Common myeloid progenitor, CD34-positive (primary cell): Measurements from ENCODE around the gene SMAD5.

Source experiments
- CTCF ChIA-PET: fragments of 350-600 bp; sonication (Branson Sonifier 250); formaldehyde crosslinking; loops from one replicate; lab custom pipeline; 2021; ENCODE audit warnings: antibody characterized with exemption; lab: Charles Lee
- POLR2A ChIA-PET: fragments of 350-600 bp; sonication (Branson Sonifier 250); formaldehyde crosslinking; loops from one replicate; lab custom pipeline; 2021; ENCODE audit warnings: antibody characterized with exemption; lab: Charles Lee
- DNase-seq, 3 donors: peaks; one replicate each; pipeline versions ENCODE4 v3.0.0 to v3.0.0-alpha.2; 2013
- H3K27ac ChIP-seq, 2 experiments: 1 replicate in 1 of 2; 2 replicates in 1 of 2; pipeline ENCODE4 v1.7.0; 2013; ENCODE audit warnings: inconsistent platforms in 2 of 2, low read length in 2 of 2, mild to moderate bottlenecking in 2 of 2, low read depth in 1 of 2, moderate library complexity in 1 of 2; ENCODE audit not compliant: severe bottlenecking in 2 of 2, insufficient read depth in 1 of 2, poor library complexity in 1 of 2
- H3K27me3 ChIP-seq, 5 experiments: replicated peaks in 2 of 5; 1 replicate in 3 of 5; 2 replicates in 2 of 5; pipeline versions ENCODE4 v1.6.1 to v1.7.0; 2013; ENCODE audit warnings: low read length in 4 of 5, mild to moderate bottlenecking in 2 of 5, moderate library complexity in 2 of 5, inconsistent platforms in 1 of 5; ENCODE audit not compliant: insufficient read depth in 5 of 5, control insufficient read depth in 4 of 5
- H3K36me3 ChIP-seq, 4 experiments: 1 replicate in 2 of 4; 2 replicates in 2 of 4; pipeline versions ENCODE4 v1.6.1 to v1.7.0; 2013; ENCODE audit warnings: low read length in 3 of 4, control low read depth in 1 of 4, mild to moderate bottlenecking in 1 of 4; ENCODE audit not compliant: control insufficient read depth in 4 of 4, insufficient read depth in 4 of 4
- H3K4me1 ChIP-seq, 4 experiments: 1 replicate in 3 of 4; 2 replicates in 1 of 4; pipeline versions ENCODE4 v1.6.1 to v1.7.1; 2013; ENCODE audit warnings: low read length in 3 of 4, mild to moderate bottlenecking in 3 of 4, control low read depth in 1 of 4, inconsistent platforms in 1 of 4, moderate library complexity in 1 of 4; ENCODE audit not compliant: control insufficient read depth in 4 of 4, insufficient read depth in 4 of 4; ENCODE audit errors: control extremely low read depth in 1 of 4
- H3K4me3 ChIP-seq, 7 experiments: 1 replicate in 4 of 7; 2 replicates in 3 of 7; pipeline versions ENCODE4 v1.5.1 to v1.7.0; 2013; ENCODE audit warnings: mild to moderate bottlenecking in 7 of 7, low read length in 6 of 7, moderate library complexity in 6 of 7, inconsistent platforms in 2 of 7, low read depth in 2 of 7, control low read depth in 1 of 7; ENCODE audit not compliant: insufficient read depth in 4 of 7, control insufficient read depth in 1 of 7; ENCODE audit errors: extremely low read depth in 1 of 7
- H3K9me3 ChIP-seq, 5 experiments: 1 replicate in 4 of 5; 2 replicates in 1 of 5; pipeline versions ENCODE4 v1.6.1 to v1.7.1; 2013; ENCODE audit warnings: low read length in 4 of 5, mild to moderate bottlenecking in 2 of 5, inconsistent platforms in 1 of 5, low read depth in 1 of 5, moderate library complexity in 1 of 5; ENCODE audit not compliant: control insufficient read depth in 4 of 5, insufficient read depth in 2 of 5; ENCODE audit errors: control extremely low read depth in 1 of 5
- WGBS: methylation state at CpG from one replicate; pipeline ENCODE4 v1.1.5; 2013; ENCODE audit not compliant: insufficient coverage; 5-methylcytosine and 5-hydroxymethylcytosine counted together

SMAD5 gene

DNA sequence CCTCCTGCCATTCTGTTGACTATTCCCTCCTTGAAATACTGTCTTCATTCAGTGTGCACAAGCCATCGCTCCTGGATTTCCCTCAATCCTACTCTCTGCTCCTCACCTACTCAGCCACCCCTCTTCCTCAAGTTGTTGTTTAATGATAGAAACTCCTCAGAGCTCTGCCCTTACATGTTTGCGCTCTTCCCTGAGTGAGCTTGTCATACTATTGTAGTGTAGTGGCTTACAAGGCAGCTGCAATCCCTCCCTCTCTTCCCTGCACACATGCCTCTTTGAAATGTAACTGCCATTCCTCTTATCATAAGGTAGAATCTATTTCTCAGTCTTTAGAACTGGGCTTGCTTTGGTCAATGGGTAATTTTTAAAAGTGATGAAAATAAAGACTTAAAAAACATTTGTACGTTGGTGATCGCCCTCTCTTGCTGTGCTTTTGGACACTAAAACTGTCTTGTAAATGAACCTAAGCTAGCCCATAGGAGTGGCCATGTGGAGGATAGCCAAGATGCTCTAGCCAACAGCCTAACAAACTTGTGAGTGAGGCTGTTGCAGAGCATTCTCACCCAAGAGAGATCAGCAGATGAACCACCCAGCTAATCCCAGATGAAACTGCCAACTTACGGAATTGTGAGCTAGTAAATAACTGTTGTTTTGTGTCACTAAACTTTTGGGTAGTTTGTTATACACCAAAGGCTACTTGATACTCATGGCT is 18.1 kb upstream of the SMAD5 start:
- no peaks in the 10 kb centered on the region for H3K27me3 ChIP-seq
- POLR2A ChIA-PET, result interaction anchor here (1.2 kb wide), 1 partner anchor 18 kb away, joined by 3 read pairs; the partner anchor contains the start of gene SMAD5
- no peak overlapping the region for H3K4me3 ChIP-seq
- CTCF ChIA-PET, result interaction anchor here (1.1 to 1.7 kb wide), 4 partner anchors 9 to 64 kb away, joined by 3 to 4 read pairs (median 3); no protein-coding TSS in a partner anchor
- WGBS, result 100% methylated on average over 3 of the region's 5 CpGs
- no peaks in the 10 kb centered on the region for H3K9me3 ChIP-seq
- H3K36me3 ChIP-seq, result no peaks in the 10 kb centered on the region
- DNase-seq, result no peak
- H3K4me1 ChIP-seq, result peaks cover 0 to 9% (median 6%) of the 10 kb centered on the region in 4 experiments
- H3K27ac ChIP-seq, result no peak overlapping the region

DNA sequence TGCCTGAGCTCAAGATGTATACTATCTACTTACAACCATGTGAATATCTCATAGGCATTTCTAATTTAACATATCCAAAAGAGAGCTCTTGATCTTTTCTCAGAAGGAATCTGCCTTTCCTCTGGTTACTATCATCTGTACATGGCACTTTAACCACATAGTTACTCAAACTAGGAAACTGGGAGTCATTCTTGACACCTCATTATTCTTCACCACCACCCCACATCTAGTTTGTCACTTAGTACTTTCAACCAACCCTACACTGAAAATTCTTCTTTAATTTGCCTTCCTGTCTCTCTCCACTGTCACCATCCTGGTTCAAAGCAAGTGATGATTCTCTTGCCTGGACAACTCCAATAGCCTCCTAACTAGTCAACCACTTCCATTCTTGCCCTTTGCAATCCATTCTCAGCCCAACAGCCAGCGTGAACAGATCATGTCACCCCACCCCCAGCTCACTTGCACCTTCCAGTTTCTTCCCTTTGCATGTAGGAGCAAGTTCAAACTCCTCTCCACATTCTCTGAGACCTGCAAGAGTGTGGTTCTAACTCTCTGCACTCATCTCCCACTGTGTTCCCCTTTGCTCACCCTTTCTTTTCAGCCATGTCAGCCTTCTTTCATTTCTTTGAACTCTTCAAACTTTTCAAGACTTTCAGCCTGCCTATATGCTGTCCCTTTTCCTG is 17.3 kb upstream of the SMAD5 start:
- Histone ChIP-seq H3K9me3 (no peaks in the 10 kb centered on the region), H3K4me1 (peaks cover 0 to 9% (median 6%) of the 10 kb centered on the region in 4 experiments), H3K27ac (no peak overlapping the region), H3K4me3 (no peak overlapping the region), H3K27me3 (no peaks in the 10 kb centered on the region), H3K36me3 (no peaks in the 10 kb centered on the region)
- ChIA-PET CTCF (interaction anchor here (1.0 to 1.7 kb wide), 4 partner anchors 8 to 650 kb away, joined by 3 to 4 read pairs (median 3); no protein-coding TSS in a partner anchor), POLR2A (no interaction called here)
- WGBS, result 100% methylated on average over 1 of the region's 1 CpG
- no peak for DNase-seq

DNA sequence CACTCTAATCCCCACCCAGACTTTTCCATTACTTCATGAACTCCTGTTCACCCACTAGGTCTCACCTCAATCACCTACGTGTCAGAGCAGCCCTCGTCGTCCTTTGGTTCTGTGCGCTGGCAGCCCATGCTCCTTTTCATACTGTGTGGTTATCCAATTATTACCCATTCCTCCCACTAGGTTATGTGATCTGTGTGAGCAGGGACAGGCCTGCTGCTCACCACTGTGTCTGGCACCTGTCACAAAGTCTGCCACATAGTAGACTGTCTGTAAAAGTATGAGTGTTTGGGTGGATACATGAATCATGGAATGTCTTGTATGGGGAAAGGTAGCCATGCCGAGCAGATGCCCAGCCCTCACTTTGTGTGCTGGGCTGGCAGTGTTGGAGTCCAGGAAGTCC is 12.1 kb upstream of the SMAD5 start:
- H3K36me3 ChIP-seq, result no peaks in the 10 kb centered on the region
- POLR2A ChIA-PET, result no interaction called here
- H3K27ac ChIP-seq, result no peak overlapping the region
- H3K4me3 ChIP-seq, result no peak overlapping the region
- H3K9me3 ChIP-seq, result no peaks in the 10 kb centered on the region
- CTCF ChIA-PET, result no interaction called here
- H3K4me1 ChIP-seq, result peaks cover 0 to 9% (median 6%) of the 10 kb centered on the region in 4 experiments
- H3K27me3 ChIP-seq, result no peaks in the 10 kb centered on the region
- no peak for DNase-seq
- 100% methylated on average over 2 of the region's 5 CpGs for WGBS

- peaks cover 0 to 1% (median 0%) of the 10 kb centered on the region in 4 experiments for H3K4me1 ChIP-seq
- H3K27me3 ChIP-seq, result peaks cover 0 to 6% (median 0%) of the 10 kb centered on the region in 5 experiments
- no peak overlapping the region for H3K4me3 ChIP-seq
- ChIA-PET POLR2A (no interaction called here), CTCF (interaction anchor here (1.0 to 1.4 kb wide), 2 partner anchors 9 kb away, joined by 3 to 4 read pairs; partner anchors contain the start of gene SMAD5)
- no peak for DNase-seq
- WGBS, result 100% methylated on average over 1 of the region's 1 CpG
- H3K36me3 ChIP-seq, result no peaks in the 10 kb centered on the region
- no peaks in the 10 kb centered on the region for H3K9me3 ChIP-seq
- no peak overlapping the region for H3K27ac ChIP-seq
Observed at GRCh38 chr5:136123236-136123768, 9.3 kb upstream of the SMAD5 start.

DNA sequence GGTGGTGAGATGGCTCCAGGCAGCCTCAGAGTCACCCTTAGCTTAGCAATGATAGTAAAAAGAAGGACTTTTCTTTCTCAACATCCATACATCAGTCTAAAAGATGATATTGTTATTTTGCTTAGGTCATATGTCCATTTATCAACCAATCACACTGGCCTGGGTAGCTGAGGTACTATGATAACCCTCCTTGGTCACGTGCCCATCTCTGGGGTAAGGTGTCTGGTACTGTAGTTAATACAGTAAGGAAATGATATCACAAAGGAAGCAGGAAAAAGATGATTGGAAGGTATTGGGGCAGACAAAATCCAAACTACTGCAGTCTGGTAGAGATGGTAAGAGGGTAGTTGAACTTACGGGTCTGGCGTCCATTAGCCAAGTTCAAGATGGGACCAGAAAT is 5.1 kb upstream of the SMAD5 start:
- no peak for DNase-seq
- H3K36me3 ChIP-seq, result no peaks in the 10 kb centered on the region
- H3K4me3 ChIP-seq, result no peak overlapping the region
- peaks cover 0 to 10% (median 0%) of the 10 kb centered on the region in 5 experiments for H3K27me3 ChIP-seq
- POLR2A ChIA-PET, result no interaction called here
- WGBS, result 100% methylated on average over 2 of the region's 3 CpGs
- CTCF ChIA-PET, result interaction anchor here (1.1 kb wide), 1 partner anchor 26 kb away, joined by 3 read pairs; no protein-coding TSS in a partner anchor
- peaks cover 0 to 9% (median 6%) of the 10 kb centered on the region in 4 experiments for H3K4me1 ChIP-seq
- no peaks in the 10 kb centered on the region for H3K9me3 ChIP-seq
- H3K27ac ChIP-seq, result no peak overlapping the region

- no peak overlapping the region for H3K4me3 ChIP-seq
- ChIA-PET CTCF (interaction anchor here (0.9 kb wide), 1 partner anchor 12 kb away, joined by 4 read pairs; no protein-coding TSS in a partner anchor), POLR2A (no interaction called here)
- WGBS, result 100% methylated on average over 2 of the region's 4 CpGs
- no peak for DNase-seq
- H3K4me1 ChIP-seq, result peaks cover 0 to 13% (median 9%) of the 10 kb centered on the region in 4 experiments
- H3K9me3 ChIP-seq, result no peaks in the 10 kb centered on the region
- no peak overlapping the region for H3K27ac ChIP-seq
- no peaks in the 10 kb centered on the region for H3K36me3 ChIP-seq
- peaks cover 0 to 10% (median 0%) of the 10 kb centered on the region in 5 experiments for H3K27me3 ChIP-seq
Observed at GRCh38 chr5:136128481-136128880, 4.2 kb upstream of the SMAD5 start.
